T-helper 2 cell treated with Interferon-gamma antibody and Interleukin-4, amounts not matched to agents 5 μg/mL and 100 μg/mL, for 36 hours (primary cell): ENCODE data around the gene BCAS3.
"Not testable (repeated sequence)": the region's sequence is repeated elsewhere in the genome, so short reads cannot be mapped to it uniquely, and the experiment has no call there.

ENCODE experiments used
- DNase-seq: peaks from one replicate; pipeline ENCODE4 v3.0.0; 2021; ENCODE audit warnings: low spot score
- H3K27ac Mint-ChIP-seq: one replicate; pipeline ENCODE4 v1.8.0; 2021; ENCODE audit warnings: mild to moderate bottlenecking, mixed read lengths
- H3K27me3 Mint-ChIP-seq: one replicate; pipeline ENCODE4 v1.8.0; 2021; ENCODE audit warnings: low read depth, mixed read lengths
- H3K36me3 Mint-ChIP-seq: one replicate; pipeline ENCODE4 v1.8.0; 2021; ENCODE audit warnings: low read depth, mixed read lengths
- H3K4me1 Mint-ChIP-seq: one replicate; pipeline ENCODE4 v1.8.0; 2021; ENCODE audit warnings: low read depth, mixed read lengths
- H3K4me3 Mint-ChIP-seq: one replicate; pipeline ENCODE4 v1.8.0; 2022; ENCODE audit warnings: mild to moderate bottlenecking, moderate library complexity, mixed read lengths
- H3K9me3 Mint-ChIP-seq: one replicate; pipeline ENCODE4 v1.8.0; 2021; ENCODE audit warnings: mixed read lengths

BCAS3 gene

DNA sequence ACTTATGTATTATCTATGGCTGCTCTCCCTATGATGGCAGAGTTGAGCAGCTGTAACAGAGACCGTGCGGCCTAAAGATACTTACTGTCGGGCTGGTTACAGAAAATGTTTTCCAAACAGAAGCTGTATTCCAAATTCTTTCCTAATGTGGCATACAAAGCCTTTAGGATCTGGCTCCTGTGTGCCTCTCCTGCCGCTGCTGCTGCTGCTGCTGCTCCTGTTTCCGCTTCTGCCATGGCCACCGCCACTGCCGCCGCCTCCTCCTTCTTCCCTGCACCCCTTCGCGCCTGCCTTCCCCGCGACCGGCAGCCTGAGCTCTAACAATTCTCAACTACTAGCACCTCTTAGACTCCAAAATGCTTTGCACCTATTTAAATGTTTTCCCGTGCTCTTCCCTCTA lies 458.1 kb downstream of the BCAS3 start:
- Mint-ChIP-seq H3K4me1 (peaks cover 20% of the 10 kb centered on the region), H3K36me3 (peaks cover 4% of the 10 kb centered on the region), H3K4me3 (no peak overlapping the region), H3K9me3 (no peaks in the 10 kb centered on the region), H3K27ac (no peak overlapping the region), H3K27me3 (peaks cover 2% of the 10 kb centered on the region)
- no peak for DNase-seq

DNA sequence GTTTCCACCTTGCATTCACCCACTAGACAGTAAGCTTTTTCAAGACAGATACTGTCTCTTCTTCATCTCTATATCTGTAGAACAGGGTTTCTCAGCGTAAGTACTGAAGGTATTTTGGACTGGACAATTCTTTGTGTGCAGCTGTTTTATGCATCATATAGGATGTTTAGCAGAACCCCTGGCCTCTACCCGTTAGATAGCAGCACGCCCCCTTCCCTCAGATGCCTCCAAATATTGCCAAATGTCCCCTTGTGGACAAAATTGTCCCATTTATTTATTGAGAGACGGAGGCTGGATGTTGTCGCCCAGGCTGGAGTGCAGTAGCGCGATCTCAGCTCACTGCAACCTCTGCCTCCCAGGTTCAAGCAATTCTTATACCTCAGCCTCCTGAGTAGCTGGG lies 458.6 kb downstream of the BCAS3 start:
- no peaks in the 10 kb centered on the region for H3K9me3 Mint-ChIP-seq
- peaks cover 2% of the 10 kb centered on the region for H3K27me3 Mint-ChIP-seq
- no peak for DNase-seq
- no peak overlapping the region for H3K4me3 Mint-ChIP-seq
- no peak overlapping the region for H3K27ac Mint-ChIP-seq
- peaks cover 20% of the 10 kb centered on the region for H3K4me1 Mint-ChIP-seq
- peaks cover 4% of the 10 kb centered on the region for H3K36me3 Mint-ChIP-seq

DNA sequence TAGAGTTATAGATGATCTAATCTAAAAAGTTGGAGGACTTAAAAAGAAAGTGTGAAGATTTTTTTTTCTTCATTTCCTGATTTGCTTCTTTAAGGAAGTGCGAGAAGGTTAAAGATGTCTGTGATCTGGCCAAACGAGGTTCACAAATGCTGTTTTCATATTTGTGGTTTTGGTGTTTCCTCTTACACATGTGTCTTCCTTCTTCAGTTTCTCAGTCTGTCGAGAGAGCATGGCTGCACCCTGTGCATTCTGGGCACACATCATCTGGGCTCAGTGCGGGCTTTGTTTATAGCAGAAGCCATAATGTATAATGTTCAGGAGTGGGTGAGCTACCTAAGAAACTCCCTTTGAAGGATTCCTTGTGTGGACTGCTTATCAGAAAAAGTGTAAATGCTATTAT lies 461.6 kb downstream of the BCAS3 start:
- H3K36me3 Mint-ChIP-seq: peaks cover 4% of the 10 kb centered on the region
- no peaks in the 10 kb centered on the region for H3K9me3 Mint-ChIP-seq
- peak overlapping the region; percentile 75 for H3K27ac Mint-ChIP-seq
- peak; percentile 64 for DNase-seq
- no peaks in the 10 kb centered on the region for H3K27me3 Mint-ChIP-seq
- peak overlapping the region; percentile 76 for H3K4me3 Mint-ChIP-seq
- H3K4me1 Mint-ChIP-seq: peaks cover 22% of the 10 kb centered on the region

DNA sequence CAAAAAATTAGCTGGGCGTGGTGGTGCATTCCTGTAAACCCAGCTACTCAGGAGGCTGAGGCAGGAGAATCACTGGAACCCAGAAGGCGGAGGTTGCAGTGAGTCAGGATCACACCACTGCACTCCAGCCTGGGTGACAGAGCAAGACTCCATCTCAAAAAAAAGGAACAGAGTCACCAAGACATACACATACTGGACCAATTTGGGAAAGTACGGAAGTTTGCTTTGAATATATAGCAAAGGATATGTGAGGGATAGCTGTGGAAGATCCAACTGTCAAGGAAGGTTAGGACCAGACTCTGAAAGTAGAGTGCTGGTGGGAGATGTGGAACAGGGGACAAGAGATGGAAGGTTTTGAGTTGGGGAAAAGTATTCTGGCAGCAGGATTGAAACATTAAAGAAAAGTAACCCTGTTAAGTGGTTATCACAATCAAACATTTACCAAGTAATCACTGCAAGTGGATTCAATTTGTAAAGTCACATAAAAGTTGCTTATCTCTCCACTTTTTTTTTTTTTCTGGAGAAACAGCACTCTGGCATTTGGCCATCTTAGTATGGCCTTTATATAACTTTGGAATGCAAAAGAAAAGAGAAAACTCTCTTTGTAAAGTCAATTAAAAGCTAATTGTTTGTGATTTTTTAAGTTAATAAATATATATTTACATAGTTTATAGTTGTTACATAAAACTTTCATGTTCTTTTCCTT lies 462.6 kb downstream of the BCAS3 start:
- peaks cover 25% of the 10 kb centered on the region for H3K4me1 Mint-ChIP-seq

DNA sequence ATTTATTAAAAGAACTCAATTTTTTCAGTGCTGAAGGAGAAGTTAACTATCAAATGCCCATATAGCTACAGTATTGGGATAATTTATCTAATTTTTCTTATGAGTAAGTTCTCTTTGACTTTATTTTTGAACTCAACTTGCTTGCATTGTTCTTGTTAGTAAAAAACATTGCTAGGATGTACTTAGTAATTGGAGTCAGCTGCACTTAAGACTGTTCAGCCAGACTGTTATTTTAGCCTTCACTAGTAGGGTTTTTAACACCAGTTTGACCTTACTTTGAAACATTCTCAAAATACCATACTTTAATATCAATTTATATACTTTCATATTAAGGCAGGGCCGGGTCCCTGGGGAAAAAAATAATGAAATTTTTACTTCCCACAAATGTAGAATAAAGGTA lies 465.4 kb downstream of the BCAS3 start:
- Mint-ChIP-seq H3K9me3 (no peaks in the 10 kb centered on the region), H3K27me3 (no peaks in the 10 kb centered on the region), H3K4me3 (no peak overlapping the region), H3K4me1 (peaks cover 23% of the 10 kb centered on the region), H3K27ac (no peak overlapping the region), H3K36me3 (peaks cover 4% of the 10 kb centered on the region)
- no peak for DNase-seq

More for the DNA sequence above, 462.6 kb downstream of the BCAS3 start:
- Mint-ChIP-seq H3K4me3 (no peak overlapping the region), H3K36me3 (peaks cover 4% of the 10 kb centered on the region), H3K27me3 (no peaks in the 10 kb centered on the region), H3K9me3 (no peaks in the 10 kb centered on the region), H3K27ac (no peak overlapping the region)
- DNase-seq: no peak

DNA sequence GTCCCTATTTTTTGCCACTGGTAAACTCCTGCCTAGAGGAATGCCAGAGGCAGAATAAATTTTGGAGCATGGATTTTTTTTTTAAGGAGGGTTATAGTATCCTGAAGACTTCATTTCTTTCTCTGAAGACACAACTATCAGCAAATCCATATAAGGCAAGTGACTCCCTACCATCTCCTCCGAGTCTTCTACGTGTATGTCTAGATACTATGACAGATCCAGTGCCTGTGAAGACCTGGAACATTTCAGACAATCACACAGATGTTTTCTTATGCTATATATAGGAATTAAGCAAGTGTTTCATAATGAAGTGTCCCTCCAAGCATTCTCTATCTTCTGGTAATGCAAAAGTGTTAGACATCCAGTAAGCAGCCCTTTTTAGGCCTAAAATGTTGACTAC lies 466.5 kb downstream of the BCAS3 start:
- peaks cover 4% of the 10 kb centered on the region for H3K36me3 Mint-ChIP-seq
- peaks cover 16% of the 10 kb centered on the region for H3K4me1 Mint-ChIP-seq
- H3K4me3 Mint-ChIP-seq: no peak overlapping the region
- DNase-seq: no peak
- H3K27me3 Mint-ChIP-seq: no peaks in the 10 kb centered on the region
- no peaks in the 10 kb centered on the region for H3K9me3 Mint-ChIP-seq
- H3K27ac Mint-ChIP-seq: no peak overlapping the region

DNA sequence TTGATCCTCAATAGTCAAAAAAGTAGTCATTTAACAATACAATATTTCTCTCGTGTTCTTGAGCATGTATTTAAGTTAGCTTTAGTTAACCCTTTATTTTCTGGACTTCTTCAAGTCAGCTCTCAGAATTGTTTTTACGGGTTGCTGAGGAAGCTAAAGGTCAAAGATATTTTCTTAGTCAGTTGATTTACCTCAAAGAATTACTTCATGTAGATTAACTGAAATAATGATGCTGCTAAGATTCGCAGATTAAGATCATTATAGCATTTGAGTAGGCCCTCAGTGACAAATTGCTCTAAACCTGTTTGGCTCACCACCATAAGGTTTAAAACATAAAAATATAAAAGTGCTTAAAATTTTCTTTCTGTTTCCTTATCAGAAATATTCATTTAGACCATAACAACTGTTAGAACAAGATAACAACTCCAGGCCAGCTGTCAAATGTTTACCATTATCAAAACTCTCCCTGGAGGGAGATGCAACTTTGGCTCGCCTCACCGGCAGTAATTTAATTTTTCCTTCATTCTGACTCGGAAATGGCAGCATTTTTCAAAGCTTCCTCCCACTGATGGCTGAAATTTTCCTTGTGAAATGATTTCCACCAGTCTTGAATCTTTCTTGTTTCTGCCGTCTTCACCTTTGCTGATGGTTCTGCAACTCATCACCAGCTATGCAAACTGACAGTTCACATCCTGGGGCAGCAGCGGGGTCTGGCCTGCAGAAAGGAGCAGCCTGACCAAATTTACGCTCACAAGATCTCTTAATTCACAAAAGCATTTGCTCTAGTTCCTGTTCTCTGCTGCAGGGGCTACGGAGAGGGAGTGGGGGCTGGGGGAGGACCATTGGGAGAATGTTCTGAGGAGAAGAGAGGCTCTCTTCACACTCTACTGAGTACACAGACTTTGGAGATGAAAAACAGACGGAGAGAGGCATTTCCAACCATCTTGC lies 467.2 kb downstream of the BCAS3 start:
- no peaks in the 10 kb centered on the region for H3K36me3 Mint-ChIP-seq
- peaks cover 14% of the 10 kb centered on the region for H3K4me1 Mint-ChIP-seq
- H3K4me3 Mint-ChIP-seq: no peak overlapping the region
- DNase-seq: no peak
- H3K27ac Mint-ChIP-seq: no peak overlapping the region
- no peaks in the 10 kb centered on the region for H3K27me3 Mint-ChIP-seq
- H3K9me3 Mint-ChIP-seq: no peaks in the 10 kb centered on the region

DNA sequence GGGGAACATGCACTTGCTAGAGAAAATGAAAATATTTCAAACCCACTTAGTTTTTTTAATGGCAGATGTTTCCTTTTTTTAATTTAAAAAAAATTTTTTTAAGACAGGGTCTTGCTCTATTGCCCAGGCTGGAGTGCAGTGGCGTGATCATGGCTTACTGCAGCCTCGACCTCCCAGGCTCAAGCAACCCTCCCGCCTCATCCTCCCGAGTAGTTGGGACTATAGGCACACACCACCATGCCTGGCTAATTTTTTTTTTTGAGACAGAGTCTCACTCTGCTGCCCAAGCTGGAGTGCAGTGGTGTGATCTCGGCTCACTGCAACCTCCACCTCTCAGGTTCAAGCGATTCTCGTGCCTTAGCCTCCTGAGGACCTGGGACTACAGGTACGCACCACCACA lies 469.2 kb downstream of the BCAS3 start:
- H3K27me3 Mint-ChIP-seq: not testable (repeated sequence)

DNA sequence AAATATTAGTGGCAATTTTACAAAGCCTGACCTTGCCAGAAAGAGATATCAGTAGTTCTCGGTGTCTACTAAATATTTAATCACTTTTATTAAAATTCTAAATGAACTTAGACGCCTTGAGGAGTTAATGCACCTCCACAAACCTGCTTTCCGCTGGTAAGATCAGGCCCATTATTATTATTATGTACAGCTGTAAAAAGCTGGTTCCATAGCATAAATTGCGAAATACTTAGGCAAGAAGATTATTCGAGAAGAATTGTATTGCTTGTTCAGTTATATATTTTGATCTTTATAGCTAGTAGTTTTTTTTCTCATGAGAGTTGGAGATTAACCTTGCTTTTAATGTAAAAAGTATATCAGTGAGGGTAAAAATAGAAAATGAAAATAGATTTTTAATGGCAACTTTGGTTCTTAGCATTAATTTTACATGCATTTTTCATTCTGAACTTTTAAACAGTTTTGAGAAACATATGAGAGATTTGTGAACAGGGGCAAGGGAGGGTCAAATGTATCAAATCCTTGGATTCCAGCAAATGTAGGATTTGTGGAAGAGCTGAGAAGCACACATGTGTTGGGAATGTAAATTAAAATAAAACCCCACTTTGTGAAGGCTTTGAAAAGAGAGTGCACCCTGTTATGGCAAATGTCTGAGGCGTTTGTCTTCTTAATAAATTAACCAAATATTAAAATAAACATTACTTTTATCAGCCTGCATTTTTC lies 471.6 kb downstream of the BCAS3 start:
- H3K9me3 Mint-ChIP-seq: no peaks in the 10 kb centered on the region
- no peaks in the 10 kb centered on the region for H3K36me3 Mint-ChIP-seq
- no peak overlapping the region for H3K4me3 Mint-ChIP-seq
- no peak for DNase-seq
- H3K27ac Mint-ChIP-seq: no peak overlapping the region
- H3K27me3 Mint-ChIP-seq: peaks cover 8% of the 10 kb centered on the region
- peaks cover 19% of the 10 kb centered on the region for H3K4me1 Mint-ChIP-seq

More for the DNA sequence above, 469.2 kb downstream of the BCAS3 start:
- peaks cover 22% of the 10 kb centered on the region for H3K4me1 Mint-ChIP-seq
- H3K9me3 Mint-ChIP-seq, H3K36me3 Mint-ChIP-seq, DNase-seq, H3K4me3 Mint-ChIP-seq, H3K27ac Mint-ChIP-seq: not testable (repeated sequence)

DNA sequence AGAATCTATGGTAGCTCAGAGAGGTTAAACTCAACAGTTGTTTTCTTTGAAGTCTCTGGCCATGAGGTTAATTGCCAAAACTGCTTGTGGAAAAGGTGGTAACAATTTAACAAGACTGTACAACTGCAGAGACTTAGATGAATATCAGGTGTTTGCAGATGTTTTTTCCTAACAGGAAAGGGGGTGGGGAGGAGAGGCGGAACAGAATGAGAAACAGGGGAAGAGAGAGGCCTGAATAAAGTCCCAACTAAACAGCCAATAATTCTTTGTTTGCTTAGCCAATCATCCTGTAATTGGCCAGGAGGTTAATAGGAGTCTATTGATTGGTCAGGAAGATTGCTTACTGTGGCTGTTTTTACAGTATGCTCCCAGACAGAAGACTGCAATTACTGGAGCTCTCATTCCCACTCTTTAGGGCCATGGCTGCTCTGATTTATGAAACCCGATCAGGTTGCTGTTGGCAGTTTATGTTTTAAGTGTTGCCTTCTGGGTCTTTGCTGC lies 472.3 kb downstream of the BCAS3 start:
- no peaks in the 10 kb centered on the region for H3K36me3 Mint-ChIP-seq
- no peak for DNase-seq

DNA sequence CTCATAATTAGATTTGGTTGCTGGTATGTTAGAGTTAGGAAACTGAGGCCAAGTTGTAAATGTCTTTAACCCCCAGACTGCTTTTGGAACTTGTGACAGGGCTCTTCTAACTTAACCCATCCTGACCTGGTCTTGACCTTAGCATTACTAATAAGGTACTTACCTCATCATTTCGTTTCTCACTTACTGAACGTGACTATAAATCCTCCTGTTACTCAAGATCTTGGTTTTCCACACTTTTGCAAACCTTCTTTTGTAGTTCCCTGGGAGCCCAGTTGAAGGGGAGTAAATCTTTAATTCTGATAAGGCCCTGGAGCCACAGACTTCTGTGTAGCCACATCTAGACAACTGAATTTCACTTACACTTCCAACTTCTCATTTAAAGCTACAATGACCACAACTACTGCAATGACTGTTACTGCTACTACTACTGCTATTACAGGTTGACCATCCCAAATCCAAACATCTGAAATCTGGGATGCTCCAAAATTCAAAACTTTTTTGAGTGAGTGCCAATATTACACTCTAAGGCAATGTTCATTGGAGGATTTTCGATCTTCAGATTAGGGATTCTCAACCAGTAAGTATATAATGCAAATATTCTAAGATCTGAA lies 473.1 kb downstream of the BCAS3 start:
- H3K36me3 Mint-ChIP-seq: no peaks in the 10 kb centered on the region
- peaks cover 8% of the 10 kb centered on the region for H3K27me3 Mint-ChIP-seq
- DNase-seq: no peak
- H3K4me3 Mint-ChIP-seq: no peak overlapping the region
- H3K27ac Mint-ChIP-seq: no peak overlapping the region
- peaks cover 15% of the 10 kb centered on the region for H3K4me1 Mint-ChIP-seq
- H3K9me3 Mint-ChIP-seq: no peaks in the 10 kb centered on the region

More for the DNA sequence above, 472.3 kb downstream of the BCAS3 start:
- H3K4me1 Mint-ChIP-seq: peaks cover 19% of the 10 kb centered on the region
- no peaks in the 10 kb centered on the region for H3K9me3 Mint-ChIP-seq
- peaks cover 8% of the 10 kb centered on the region for H3K27me3 Mint-ChIP-seq
- H3K27ac Mint-ChIP-seq: no peak overlapping the region
- peak overlapping the region; percentile 15 for H3K4me3 Mint-ChIP-seq

DNA sequence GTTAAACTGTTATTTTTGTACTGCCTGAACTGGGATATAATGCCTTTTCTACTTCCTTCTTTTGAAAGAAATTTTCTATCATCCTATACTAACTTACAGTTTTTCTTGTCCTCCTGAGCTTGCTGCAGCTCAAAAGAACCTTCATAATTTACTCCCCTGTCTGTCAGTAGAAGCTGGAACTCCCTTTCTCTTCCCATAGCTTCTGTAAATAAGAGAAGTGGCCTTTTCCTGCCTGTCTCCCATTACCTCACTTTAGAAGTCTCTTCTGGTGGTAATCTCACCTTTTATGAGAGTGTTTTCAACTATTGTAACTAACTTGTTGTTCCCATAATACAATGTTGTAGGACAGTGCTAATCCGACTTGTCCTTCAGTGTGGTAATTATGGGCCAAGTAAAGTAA lies 475.2 kb downstream of the BCAS3 start:
- no peak overlapping the region for H3K27ac Mint-ChIP-seq
- DNase-seq: no peak

DNA sequence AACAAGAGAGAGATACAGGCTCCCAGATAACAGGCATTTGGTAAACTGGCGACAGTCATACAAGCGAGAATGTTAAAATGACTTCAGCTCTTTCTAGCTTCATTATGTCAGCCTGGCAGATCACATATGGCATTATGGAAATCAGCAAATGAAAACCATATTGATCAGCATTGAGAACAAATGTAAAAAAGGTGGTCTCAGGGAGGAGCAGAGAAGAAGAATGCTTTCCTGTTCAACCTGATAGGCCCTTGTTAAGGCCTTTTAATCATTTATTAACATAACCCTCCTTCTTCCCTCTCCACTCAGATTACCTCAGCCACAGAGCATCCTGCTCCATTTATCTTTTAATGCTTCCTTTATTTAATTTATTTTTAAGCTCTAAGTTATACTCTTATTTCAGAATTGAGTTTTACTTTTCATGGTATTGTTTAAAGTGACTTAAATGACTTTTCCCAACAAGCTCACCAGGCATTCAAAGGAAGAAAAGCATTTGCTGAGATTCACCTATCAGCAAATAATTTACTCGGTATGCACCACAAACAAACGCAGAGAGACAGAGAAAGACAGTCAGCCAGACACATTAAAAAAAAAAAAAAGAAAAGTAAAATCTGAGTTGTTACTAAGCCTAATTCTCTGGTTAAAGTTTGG lies 478.1 kb downstream of the BCAS3 start:
- Mint-ChIP-seq H3K9me3 (no peaks in the 10 kb centered on the region), H3K4me3 (no peak overlapping the region), H3K4me1 (peaks cover 11% of the 10 kb centered on the region), H3K27ac (no peak overlapping the region), H3K36me3 (peaks cover 1% of the 10 kb centered on the region), H3K27me3 (peaks cover 8% of the 10 kb centered on the region)
- no peak for DNase-seq

More for the DNA sequence above, 475.2 kb downstream of the BCAS3 start:
- peaks cover 8% of the 10 kb centered on the region for H3K27me3 Mint-ChIP-seq
- no peaks in the 10 kb centered on the region for H3K36me3 Mint-ChIP-seq
- H3K4me1 Mint-ChIP-seq: peaks cover 15% of the 10 kb centered on the region
- H3K4me3 Mint-ChIP-seq: no peak overlapping the region
- H3K9me3 Mint-ChIP-seq: no peaks in the 10 kb centered on the region
